Parathyroid adenoma (tissue), 2 donors: ENCODE measurements around the gene F2R.

Experiments used
- H2AFZ ChIP-seq: fragments of 300-600 bp; sonication (generic); one replicate; pipeline ENCODE4 v1.7.0; 2017; ENCODE audit warnings: antibody characterized with exemption, mild to moderate bottlenecking
- H3K27ac ChIP-seq: fragments of 300-600 bp; sonication (generic); one replicate; pipeline ENCODE4 v1.7.0; 2017
- H3K27me3 ChIP-seq: fragments of 300-600 bp; sonication (generic); one replicate; pipeline ENCODE4 v1.7.0; 2017; ENCODE audit warnings: low read length; ENCODE audit not compliant: control insufficient read depth, insufficient read depth
- H3K36me3 ChIP-seq: fragments of 300-600 bp; sonication (generic); one replicate; pipeline ENCODE4 v1.7.0; 2017; ENCODE audit warnings: low read length; ENCODE audit not compliant: control insufficient read depth, insufficient read depth
- H3K4me1 ChIP-seq: fragments of 300-600 bp; sonication (generic); one replicate; pipeline ENCODE4 v1.7.0; 2017; ENCODE audit warnings: control low read depth
- H3K4me2 ChIP-seq: fragments of 300-600 bp; sonication (generic); one replicate; pipeline ENCODE4 v1.7.0; 2017; ENCODE audit warnings: low read length
- H3K4me3 ChIP-seq: fragments of 300-600 bp; sonication (generic); one replicate; pipeline ENCODE4 v1.7.0; 2017; ENCODE audit warnings: low read depth, low read length
- H3K79me2 ChIP-seq: fragments of 300-600 bp; sonication (generic); one replicate; pipeline ENCODE4 v1.7.0; 2017; ENCODE audit warnings: control low read depth
- H3K9ac ChIP-seq: fragments of 300-600 bp; sonication (generic); one replicate; pipeline ENCODE4 v1.7.0; 2017; ENCODE audit warnings: mild to moderate bottlenecking
- H3K9me3 ChIP-seq: fragments of 300-600 bp; sonication (generic); one replicate; pipeline ENCODE4 v1.7.0; 2017; ENCODE audit warnings: low read length; ENCODE audit not compliant: control insufficient read depth
- TF ChIP-seq, protein P1 (sequence below): fragments of 300-600 bp; sonication (generic); IDR thresholded peaks from one replicate; pipeline ENCODE4 v1.7.0; 2017; ENCODE audit warnings: antibody characterized with exemption, mild to moderate bottlenecking
- donor health status: primary hyperparathyroidism.

Gene F2R

DNA sequence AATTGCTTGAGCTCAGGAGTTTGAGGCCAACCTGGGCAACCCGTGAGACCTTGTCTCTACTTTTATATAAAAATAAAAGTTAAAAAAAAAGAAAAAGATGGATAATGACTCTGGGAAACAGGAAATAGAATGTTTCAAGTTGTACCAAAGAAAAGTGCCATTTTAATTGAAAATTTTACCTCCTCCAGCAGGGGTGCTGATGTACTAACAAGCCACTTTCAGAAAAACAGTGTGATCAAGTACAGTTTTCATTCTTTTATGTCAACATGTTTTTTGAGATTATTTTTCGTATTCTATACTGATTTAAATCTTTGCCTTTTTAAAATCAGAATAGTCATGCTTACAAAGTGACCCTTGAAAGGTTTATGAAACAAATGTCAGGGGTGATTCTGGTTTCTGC, 30.8 kb downstream of the F2R start:
- no peak overlapping the region for H3K4me2 ChIP-seq
- TF ChIP-seq, protein P1, sequence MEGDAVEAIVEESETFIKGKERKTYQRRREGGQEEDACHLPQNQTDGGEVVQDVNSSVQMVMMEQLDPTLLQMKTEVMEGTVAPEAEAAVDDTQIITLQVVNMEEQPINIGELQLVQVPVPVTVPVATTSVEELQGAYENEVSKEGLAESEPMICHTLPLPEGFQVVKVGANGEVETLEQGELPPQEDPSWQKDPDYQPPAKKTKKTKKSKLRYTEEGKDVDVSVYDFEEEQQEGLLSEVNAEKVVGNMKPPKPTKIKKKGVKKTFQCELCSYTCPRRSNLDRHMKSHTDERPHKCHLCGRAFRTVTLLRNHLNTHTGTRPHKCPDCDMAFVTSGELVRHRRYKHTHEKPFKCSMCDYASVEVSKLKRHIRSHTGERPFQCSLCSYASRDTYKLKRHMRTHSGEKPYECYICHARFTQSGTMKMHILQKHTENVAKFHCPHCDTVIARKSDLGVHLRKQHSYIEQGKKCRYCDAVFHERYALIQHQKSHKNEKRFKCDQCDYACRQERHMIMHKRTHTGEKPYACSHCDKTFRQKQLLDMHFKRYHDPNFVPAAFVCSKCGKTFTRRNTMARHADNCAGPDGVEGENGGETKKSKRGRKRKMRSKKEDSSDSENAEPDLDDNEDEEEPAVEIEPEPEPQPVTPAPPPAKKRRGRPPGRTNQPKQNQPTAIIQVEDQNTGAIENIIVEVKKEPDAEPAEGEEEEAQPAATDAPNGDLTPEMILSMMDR, result no peak
- H3K4me3 ChIP-seq, result no peak overlapping the region
- no peak overlapping the region for H3K27ac ChIP-seq
- H3K9me3 ChIP-seq, result no peaks in the 10 kb centered on the region
- H3K9ac ChIP-seq, result no peak overlapping the region
- H2AFZ ChIP-seq, result no peak overlapping the region
- no peaks in the 10 kb centered on the region for H3K4me1 ChIP-seq
- H3K79me2 ChIP-seq, result no peaks in the 10 kb centered on the region
- H3K27me3 ChIP-seq, result no peaks in the 10 kb centered on the region
- H3K36me3 ChIP-seq, result no peaks in the 10 kb centered on the region

DNA sequence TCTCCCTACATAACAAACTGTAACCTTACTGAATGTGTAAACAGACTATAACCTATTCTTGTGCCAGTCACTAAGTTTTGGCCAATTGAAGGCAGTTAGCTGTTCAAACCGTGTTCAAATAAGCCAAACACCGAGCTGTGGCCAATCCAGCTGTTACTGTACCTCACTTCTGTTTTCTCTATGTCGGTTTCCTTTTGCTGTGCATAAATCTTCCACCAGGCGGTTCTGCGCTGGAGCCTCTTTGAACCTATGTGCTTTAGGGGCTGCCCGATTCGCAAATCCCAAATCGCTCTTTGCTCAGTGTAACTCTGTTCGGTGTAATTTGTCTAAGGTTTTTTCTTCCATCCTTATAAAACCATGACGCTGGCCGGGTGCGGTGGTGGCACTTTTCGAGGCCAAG, 31.8 kb downstream of the F2R start:
- Histone ChIP-seq H3K4me2 (no peak overlapping the region), H2AFZ (no peak overlapping the region), H3K4me3 (no peak overlapping the region), H3K9me3 (no peaks in the 10 kb centered on the region), H3K9ac (no peak overlapping the region), H3K27ac (no peak overlapping the region), H3K4me1 (no peaks in the 10 kb centered on the region), H3K79me2 (no peaks in the 10 kb centered on the region), H3K36me3 (no peaks in the 10 kb centered on the region), H3K27me3 (no peaks in the 10 kb centered on the region)
- TF ChIP-seq, protein P1, result no peak

DNA sequence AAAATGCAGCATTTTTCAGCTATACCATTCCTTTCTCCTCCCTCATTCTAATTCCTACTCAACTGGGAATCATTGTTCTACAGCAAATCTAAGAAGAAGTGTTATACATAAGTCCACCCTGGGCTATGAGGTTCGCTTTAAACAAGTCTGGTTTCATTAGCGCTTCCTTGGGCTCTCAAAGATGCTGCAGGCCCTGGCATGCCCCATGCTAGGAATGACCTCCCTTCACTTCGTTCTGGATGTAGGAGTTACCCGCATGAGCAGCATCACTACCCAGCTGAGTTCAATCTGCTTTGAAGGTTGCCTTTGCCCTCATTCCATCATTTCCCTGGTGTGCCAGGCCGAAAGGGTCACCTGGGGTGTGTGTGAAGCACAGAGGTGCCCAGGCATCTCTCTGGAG, 35.4 kb downstream of the F2R start:
- H3K4me2 ChIP-seq, result no peak overlapping the region
- H3K4me3 ChIP-seq, result no peak overlapping the region
- no peak overlapping the region for H3K27ac ChIP-seq
- no peaks in the 10 kb centered on the region for H3K36me3 ChIP-seq
- H3K9ac ChIP-seq, result no peak overlapping the region
- no peaks in the 10 kb centered on the region for H3K79me2 ChIP-seq
- no peak overlapping the region for H2AFZ ChIP-seq
- TF ChIP-seq, protein P1, result no peak
- no peaks in the 10 kb centered on the region for H3K4me1 ChIP-seq
- no peaks in the 10 kb centered on the region for H3K27me3 ChIP-seq
- H3K9me3 ChIP-seq, result no peaks in the 10 kb centered on the region

DNA sequence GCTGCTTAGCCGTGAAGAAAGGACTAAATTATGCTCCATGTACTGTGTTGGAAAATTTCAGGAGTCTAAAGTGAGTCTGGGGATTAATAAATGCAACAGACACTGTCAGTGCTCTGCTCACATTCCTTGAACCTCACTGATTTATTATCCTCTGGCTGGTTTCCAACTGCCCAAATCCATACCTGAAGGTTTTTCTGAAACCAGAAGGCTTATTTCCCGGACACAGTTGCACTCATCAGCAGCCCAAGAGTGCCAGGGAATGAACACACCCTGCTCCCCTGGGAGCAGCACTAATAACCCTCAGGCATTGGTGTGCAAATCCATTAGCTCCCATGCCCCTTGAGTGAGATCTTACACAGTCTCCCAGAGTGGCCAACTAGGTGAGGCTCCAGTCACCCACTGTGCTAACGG, 38.7 kb downstream of the F2R start:
- no peaks in the 10 kb centered on the region for H3K4me1 ChIP-seq
- H2AFZ ChIP-seq, result no peak overlapping the region
- H3K79me2 ChIP-seq, result no peaks in the 10 kb centered on the region
- H3K9me3 ChIP-seq, result no peaks in the 10 kb centered on the region
- no peaks in the 10 kb centered on the region for H3K36me3 ChIP-seq
- no peak overlapping the region for H3K4me3 ChIP-seq
- H3K27ac ChIP-seq, result no peak overlapping the region
- TF ChIP-seq, protein P1, result no peak
- no peak overlapping the region for H3K4me2 ChIP-seq
- no peak overlapping the region for H3K9ac ChIP-seq
- no peaks in the 10 kb centered on the region for H3K27me3 ChIP-seq

DNA sequence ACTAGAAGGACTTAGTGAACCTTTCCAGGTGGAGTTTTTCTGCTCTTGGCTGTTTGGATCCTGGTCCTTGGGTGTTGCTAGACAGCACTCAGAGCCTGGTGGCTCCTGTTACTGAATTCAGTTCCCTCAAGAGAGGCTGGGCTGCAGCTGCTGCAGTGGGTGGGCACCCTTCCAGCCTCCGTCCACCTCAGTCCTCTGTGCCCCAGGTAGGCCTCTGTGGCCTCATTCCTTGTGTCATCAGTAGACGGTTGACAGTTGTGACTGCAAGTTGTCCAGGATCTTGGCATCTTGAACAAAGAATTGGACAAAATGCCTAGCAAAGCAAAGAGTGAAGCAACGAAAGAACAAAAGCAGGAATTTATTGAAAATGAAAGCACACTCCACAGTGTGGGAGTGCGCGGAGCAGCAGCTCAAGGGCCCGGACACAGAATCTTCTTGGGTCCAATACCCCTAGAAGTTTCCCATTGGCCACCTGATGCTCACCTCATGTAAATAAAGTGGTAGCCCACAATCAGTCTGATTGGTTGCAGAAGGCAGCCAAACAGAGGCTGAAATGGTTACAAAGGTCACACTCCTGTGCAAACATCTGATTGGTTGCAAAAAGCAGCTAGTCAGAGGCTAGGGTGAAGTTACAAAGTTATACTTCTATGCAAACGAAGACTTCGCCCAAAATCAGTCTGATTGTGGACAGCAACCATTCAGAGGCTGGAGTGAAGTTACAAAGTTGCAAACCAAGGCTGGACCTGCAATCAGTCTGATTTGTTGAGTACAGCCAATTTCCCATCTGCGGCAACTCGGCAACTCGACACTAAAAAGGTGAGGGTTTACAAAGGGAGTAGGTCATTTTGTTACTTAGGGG, 40.1 kb downstream of the F2R start:
- H3K79me2 ChIP-seq, result no peaks in the 10 kb centered on the region
- no peak overlapping the region for H3K4me3 ChIP-seq
- no peak overlapping the region for H3K4me2 ChIP-seq
- no peaks in the 10 kb centered on the region for H3K27me3 ChIP-seq
- no peak overlapping the region for H3K27ac ChIP-seq
- no peaks in the 10 kb centered on the region for H3K36me3 ChIP-seq
- no peak overlapping the region for H3K9ac ChIP-seq
- H3K9me3 ChIP-seq, result no peaks in the 10 kb centered on the region
- TF ChIP-seq, protein P1, result no peak
- H2AFZ ChIP-seq, result no peak overlapping the region
- H3K4me1 ChIP-seq, result no peaks in the 10 kb centered on the region
